Astrocyte (in vitro differentiated cells and primary cell): ENCODE data around the gene MAP1LC3C. TPM values are rescaled to one million over a fixed set of nuclear protein-coding genes. Genes with fewer than 3 reads are reported as not detected.

Experiments used
- total RNA-seq: library from RNA; stranded (reverse); gene quantifications from 2 replicates; pipeline ENCODE4 v1.2.1, GENCODE V29; 2021

Gene MAP1LC3C
- total RNA-seq, 1 donor from 2014 or later = 9.9 TPM

Other genes starting within 250 kb of the MAP1LC3C start
- gene EXO1, start 150.9 kb downstream of the MAP1LC3C start, total RNA-seq = 2.9 and 3.8 TPM in 2 replicates
- not detected in 2 replicates for gene BECN2, start 41.3 kb downstream of the MAP1LC3C start, total RNA-seq